ENCODE measurements around the gene NOSIP.

GRCh38 chr19:49590971-49591730, 10.8 kb upstream of the NOSIP start, which contains the start of gene PRR12:
- TF ChIP-seq, protein P1, sequence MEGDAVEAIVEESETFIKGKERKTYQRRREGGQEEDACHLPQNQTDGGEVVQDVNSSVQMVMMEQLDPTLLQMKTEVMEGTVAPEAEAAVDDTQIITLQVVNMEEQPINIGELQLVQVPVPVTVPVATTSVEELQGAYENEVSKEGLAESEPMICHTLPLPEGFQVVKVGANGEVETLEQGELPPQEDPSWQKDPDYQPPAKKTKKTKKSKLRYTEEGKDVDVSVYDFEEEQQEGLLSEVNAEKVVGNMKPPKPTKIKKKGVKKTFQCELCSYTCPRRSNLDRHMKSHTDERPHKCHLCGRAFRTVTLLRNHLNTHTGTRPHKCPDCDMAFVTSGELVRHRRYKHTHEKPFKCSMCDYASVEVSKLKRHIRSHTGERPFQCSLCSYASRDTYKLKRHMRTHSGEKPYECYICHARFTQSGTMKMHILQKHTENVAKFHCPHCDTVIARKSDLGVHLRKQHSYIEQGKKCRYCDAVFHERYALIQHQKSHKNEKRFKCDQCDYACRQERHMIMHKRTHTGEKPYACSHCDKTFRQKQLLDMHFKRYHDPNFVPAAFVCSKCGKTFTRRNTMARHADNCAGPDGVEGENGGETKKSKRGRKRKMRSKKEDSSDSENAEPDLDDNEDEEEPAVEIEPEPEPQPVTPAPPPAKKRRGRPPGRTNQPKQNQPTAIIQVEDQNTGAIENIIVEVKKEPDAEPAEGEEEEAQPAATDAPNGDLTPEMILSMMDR (conservative IDR thresholded peaks at IDR 0.05; ENCODE audit: low read depth, low read length), result no peak
- TF ChIP-seq POLR2A (IDR thresholded peaks at IDR 0.05; ENCODE audit: low read depth, low read length), result no peak

Data from IMR-90 (cell line).